ENCODE data around the gene PTER.

The PTER gene

DNA sequence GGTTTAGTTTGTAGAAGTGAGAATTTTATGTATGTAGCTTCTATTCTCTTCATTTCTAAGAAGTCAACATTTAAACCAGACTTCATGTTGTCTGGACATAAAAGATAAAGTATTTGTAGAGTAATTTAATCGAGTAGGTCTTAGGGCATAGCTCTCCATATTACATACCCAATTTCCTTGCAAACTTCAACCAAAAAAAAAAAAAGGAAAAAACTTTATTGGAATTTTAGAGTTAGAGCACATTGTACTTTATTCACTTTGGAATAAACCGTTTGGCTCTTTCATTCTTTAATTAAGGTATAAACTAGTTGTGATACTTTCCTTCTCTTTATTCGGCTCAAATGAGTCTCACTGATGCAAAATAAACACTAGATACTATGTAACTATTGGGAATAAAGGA, 36.0 kb downstream of the PTER start:
- DNase-seq: no peak

- no peak for DNase-seq
These were observed 40.9 kb downstream of the PTER start for GRCh38 chr10:16477757-16478156.

GRCh38 chr10:16478801-16479200, 42.0 kb downstream of the PTER start:
- no peak for DNase-seq

DNA sequence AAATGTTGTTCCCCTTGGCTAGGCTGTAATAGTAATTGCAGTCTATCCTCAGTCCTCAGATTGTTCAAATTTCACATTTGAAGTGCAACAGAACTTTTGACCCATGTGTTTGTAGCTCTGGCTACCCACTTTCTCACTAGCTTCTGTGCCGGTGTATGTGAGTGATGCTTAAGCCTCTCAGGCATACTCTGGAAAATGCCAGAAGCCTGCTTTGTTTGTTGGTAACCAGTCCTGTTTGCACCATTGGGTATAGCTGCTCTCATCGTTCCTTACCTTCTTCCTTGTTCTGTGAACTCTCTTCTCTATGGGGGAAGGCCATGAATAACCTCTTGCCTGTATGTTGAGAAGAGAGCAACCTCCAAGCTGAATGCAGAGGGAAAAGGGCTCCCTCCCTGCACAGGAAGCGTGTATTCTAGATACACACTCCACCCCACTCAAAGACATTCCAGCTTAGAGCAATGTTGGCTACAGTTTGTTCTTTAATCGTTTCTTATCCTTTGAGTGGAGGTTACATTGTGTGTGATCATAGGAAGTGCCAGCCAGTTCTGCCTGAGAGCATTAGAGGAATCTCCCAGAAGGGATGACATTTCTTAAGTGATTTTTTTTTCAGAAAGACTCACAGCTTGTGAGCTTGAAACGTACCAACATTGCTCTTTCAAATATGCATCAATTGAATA, 44.4 kb downstream of the PTER start:
- DNase-seq: no peak

GRCh38 chr10:16483241-16483917, 46.6 kb downstream of the PTER start:
- DNase-seq: no peak

DNA sequence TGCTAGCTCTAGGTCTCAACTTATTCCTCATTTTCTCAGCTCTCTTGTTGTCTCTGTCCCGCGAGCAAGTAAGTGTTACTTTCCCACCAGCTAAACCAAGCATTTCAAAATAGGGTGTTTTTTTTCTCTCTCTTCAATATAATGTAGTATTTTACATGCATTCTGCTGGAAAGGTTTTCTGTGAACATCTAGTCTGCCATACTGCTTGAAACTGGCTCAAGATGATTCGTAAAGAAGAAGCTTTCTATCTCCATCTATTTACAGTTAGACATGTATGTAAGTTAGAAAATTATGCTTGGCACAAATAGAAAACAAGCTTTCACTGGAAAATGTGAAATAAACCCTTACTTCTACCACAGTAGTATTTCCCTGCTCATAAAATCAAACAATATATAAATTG, 53.7 kb downstream of the PTER start:
- DNase-seq: no peak

DNA sequence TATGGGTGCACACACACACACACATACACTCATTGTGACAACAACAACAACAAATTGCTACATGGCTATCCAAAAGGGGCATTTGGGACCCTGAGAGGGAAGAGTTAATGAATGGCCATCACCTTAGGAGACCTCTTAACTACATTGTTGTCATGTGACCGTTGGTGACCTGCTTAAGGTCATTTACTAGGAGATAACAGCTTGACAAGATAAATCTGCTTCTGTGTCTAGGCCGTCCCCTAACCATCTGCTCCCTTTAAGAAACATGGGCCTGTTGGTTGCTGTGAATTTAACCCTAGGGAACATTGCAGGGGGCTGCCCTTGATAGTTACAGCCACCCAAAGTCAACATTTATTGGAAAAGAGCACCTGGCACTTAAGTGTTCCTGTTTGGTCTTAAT, 55.1 kb downstream of the PTER start:
- DNase-seq: no peak

DNA sequence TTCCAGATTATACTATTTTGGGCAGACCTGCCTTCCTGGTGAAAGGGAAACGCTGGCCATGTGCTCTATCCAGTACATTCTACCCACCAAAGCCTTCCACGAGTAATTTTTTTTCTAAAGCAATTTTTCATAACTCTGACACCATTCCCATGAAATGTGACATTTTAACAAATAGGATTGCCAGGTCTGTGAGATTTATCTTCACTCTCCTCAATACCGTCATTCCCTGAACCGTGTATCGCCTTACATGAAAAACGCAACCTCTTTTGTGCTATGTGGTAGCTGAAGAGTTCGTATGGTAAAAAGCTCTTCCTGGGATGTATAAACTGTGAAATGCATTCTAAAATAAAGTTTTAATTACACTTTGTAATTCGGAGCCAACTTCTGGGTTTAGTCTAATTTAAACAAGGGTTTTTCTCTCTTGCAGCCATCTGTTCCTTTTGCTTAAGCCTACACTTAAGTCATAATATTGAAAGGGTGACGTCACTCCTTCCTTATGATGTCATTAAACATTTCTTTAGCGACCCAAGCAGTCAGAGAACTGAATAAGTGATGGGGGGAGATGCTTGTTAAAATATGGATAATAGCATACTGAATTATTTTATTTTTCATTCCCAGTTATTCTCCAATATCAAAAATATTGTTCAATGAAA, 57.2 kb downstream of the PTER start:
- no peak for DNase-seq

GRCh38 chr10:16497911-16498310, 61.1 kb downstream of the PTER start:
- DNase-seq: no peak

GRCh38 chr10:16505161-16505560, 68.4 kb downstream of the PTER start:
- no peak for DNase-seq

DNA sequence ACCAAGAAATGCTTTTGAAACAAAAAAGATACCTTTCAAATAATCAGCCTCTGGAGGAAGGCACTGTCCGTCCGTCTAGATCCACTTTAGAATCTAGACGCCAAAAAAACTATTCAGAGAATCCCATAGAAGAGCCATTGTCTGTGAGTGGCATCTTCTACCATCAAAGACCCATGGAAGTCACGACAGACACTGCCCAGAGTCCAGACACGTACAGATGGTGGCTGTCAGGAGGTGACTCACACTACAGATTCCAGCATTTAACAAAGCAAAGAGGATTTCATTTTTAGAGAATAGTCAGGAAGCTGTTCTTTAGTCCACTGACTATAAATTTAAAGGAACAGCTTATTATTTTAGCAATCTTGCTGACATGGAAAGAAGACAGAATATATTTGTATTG, 73.2 kb downstream of the PTER start:
- no peak for DNase-seq

- no peak for DNase-seq
These were observed 74.0 kb downstream of the PTER start for GRCh38 chr10:16510843-16511242.

GRCh38 chr10:16518822-16519221, 82.0 kb downstream of the PTER start:
- DNase-seq: no peak

- no peak for DNase-seq
These were observed 82.6 kb downstream of the PTER start for GRCh38 chr10:16519250-16519907.

DNA sequence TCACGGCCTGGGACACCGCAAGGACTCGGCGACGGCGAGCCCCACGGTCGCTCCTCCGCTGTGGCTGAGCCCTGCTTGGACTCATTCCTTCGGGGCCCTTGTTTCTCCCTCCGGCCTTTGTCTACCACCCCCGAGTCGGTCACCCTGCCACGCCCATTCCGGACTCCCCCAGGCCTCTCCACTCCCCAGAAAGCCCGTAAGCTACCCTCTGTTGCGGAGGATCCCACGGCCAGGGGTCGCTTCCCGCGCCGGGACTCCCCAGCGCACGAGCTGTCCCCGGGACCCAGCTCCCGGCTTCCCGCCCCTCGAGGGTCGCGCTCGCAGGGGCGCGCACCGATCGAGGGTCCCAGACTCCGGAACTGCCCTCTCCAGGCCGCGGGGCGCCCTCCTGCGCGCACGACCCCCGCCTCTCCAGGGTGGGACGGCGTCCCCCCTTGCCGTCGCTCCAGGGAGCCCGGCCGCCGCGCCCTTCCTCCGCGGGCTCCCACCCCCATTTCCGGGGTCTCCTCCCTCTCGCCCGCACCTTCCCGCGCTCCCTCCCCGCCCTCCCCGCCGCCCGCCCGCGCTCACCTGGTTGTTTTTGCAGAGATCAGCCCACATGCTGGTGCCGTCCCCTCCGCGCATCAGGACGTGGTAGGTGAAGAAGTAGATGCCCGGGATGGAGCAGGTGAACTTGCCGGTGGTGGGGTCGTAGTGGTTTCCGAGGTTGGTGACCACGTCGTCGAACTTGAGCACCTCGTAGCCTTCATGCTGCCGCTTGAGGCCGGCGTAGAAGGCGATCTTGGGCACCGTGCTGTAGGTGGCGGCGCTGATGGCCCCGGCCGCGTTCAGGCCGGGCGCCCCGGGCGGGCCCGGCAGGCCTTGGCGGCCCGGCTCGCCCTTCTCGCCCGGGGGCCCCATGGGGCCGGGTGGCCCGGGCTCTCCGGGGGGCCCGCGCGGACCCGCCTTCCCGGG, 83.4 kb downstream of the PTER start:
- DNase-seq: peak; percentile 13

- DNase-seq: no peak
These were observed 84.1 kb downstream of the PTER start for GRCh38 chr10:16520900-16521299.

GRCh38 chr10:16521311-16522016, 84.7 kb downstream of the PTER start, which contains the start of gene C1QL3:
TSS of gene C1QL3 (minus strand) at chr10:16521879. CDS start at chr10:16521065, 814 bp downstream.
- peak; percentile 15 for DNase-seq

DNA sequence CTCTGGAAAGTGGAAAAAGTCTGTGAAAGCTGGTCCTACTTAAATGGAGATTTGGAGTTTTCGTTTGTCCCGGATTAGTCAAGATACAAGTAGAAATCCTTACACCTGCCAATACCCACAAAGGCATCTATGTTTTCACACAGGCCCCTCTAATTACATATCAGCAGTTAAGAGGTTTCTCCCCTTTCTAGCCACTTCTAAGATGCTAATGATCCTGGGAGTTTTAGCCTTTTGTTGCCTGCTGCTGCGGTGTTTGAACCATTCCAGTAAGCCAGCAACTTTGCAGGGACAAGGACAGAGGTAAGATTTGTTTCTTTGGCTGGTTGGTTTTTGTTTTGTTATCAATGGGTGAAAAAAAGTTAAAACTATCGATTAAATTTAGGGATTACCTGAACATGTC, 90.6 kb downstream of the PTER start:
- DNase-seq: no peak

GRCh38 chr10:16529853-16530252, 93.0 kb downstream of the PTER start:
- no peak for DNase-seq

DNA sequence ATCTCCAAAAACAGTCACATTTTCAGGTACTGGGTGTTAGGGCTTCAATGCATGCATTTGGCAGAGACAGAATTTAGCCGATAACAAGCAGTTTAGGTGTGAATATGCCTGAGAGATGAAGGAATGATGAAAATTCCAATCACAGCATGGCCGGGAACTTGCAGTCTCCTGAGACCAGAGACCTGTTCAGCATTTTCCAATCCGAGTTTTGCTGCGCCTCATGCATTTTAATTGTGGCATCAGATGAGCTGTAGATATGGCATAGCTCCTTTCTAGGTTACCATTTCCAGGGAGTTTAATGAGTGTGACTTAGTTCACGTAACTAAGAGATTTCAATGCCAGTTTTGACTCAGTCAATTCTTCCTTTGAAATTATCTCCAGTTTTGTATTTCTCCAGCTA, 99.3 kb downstream of the PTER start:
- DNase-seq: no peak

DNA sequence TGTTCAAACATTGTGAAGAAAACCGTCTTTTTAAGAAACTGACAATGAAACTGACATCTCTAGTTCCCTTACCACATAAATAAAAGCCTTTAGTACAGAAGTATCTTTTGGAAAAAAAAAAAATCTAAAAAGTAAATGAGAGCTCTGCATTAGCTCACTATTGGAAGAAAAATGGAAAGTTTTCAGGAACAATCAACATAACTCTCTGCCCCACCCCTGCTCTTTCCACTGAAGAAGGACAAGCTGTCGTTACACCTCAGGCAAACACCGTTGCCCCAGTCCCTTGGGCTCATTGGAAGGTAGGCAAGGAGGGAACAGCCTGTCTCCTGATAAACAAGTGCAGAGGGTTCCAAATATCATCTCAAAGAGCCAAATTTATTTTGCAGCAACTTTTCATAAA, 107.3 kb downstream of the PTER start:
- DNase-seq: no peak

DNA sequence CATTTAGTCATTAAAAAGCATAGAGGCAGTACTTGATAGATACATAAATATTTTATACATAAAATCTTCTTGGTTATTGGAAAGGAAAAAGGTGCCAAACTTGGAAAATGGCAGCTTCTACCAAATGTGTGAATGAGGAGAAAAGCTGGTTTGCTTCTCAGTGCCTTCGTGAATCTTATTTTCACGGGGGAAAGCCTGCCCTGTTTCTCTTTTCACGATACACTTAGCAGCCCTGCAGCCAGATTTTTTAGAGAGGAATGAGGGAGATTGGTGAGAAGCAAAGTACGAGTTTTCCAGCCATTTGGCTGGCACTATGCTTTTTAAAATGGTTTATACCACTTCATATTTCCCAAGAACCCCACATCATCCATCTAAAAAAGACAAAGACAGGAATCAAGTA, 107.8 kb downstream of the PTER start:
- no peak for DNase-seq
